Measurements from ENCODE around the gene ADCY10. TPM values are rescaled to one million over a fixed set of nuclear protein-coding genes. Genes with fewer than 3 reads are reported as not detected.
"Not testable (repeated sequence)": the region's sequence is repeated elsewhere in the genome, so short reads cannot be mapped to it uniquely, and the experiment has no call there.

The ADCY10 gene
- total RNA-seq, 1 experiment from 2014 or later = 0.20 TPM

GRCh38 chr1:167865804-167866308 lies 48.1 kb downstream of the ADCY10 start:
- not testable (repeated sequence) for H3K27me3 Mint-ChIP-seq (ENCODE audit: low read depth); H3K9ac ChIP-seq (ENCODE audit: extremely low read depth, insufficient read length, low read length); H4K20me1 ChIP-seq (ENCODE audit: control insufficient read depth, insufficient read depth, insufficient read length); H3K23me2 ChIP-seq (ENCODE audit: insufficient read length, low read depth, low read length, poor library complexity, severe bottlenecking); DNase-seq; H4K91ac ChIP-seq (ENCODE audit: insufficient read length, low read depth, low read length); H4K5ac ChIP-seq (ENCODE audit: insufficient read length, low read depth, low read length); H2AFZ ChIP-seq (ENCODE audit: low read length); H3K4me1 ChIP-seq (ENCODE audit: insufficient read depth, low read length); H3K79me2 ChIP-seq (ENCODE audit: insufficient read depth, low read length); H3K9me3 Mint-ChIP-seq; H3K79me1 ChIP-seq (ENCODE audit: insufficient read depth, low read depth, low read length, poor library complexity, severe bottlenecking); H4K8ac ChIP-seq (replicated peaks; ENCODE audit: insufficient read length, low read depth, low read length); H3K27ac ChIP-seq (ENCODE audit: insufficient read length, low read depth, low read length); H3K4me3 Mint-ChIP-seq; H3T11ph ChIP-seq (ENCODE audit: low read length); H2AK5ac ChIP-seq (ENCODE audit: insufficient read length, low read length); H3K18ac ChIP-seq (ENCODE audit: insufficient read length, low read depth, low read length); H3K23ac ChIP-seq (ENCODE audit: insufficient read length, low read depth, low read length); H2BK15ac ChIP-seq (ENCODE audit: low read depth, low read length); H3K27me3 ChIP-seq (ENCODE audit: insufficient read depth, low read length); H2BK5ac ChIP-seq (ENCODE audit: insufficient read length, low read length); H3K4ac ChIP-seq (ENCODE audit: low read depth, low read length); H2BK120ac ChIP-seq (ENCODE audit: low read depth, low read length, poor library complexity, severe bottlenecking); H3K4me2 ChIP-seq (ENCODE audit: insufficient read depth, insufficient read length, low read length); H2BK20ac ChIP-seq (ENCODE audit: low read depth, low read length, poor library complexity, severe bottlenecking); H3K9me3 ChIP-seq (ENCODE audit: control insufficient read depth, low read depth, low read length); H3K36me3 Mint-ChIP-seq (ENCODE audit: insufficient read depth in 1 of 3, low read depth in 3 of 3); H3K14ac ChIP-seq (ENCODE audit: insufficient read depth, low read length); H2BK12ac ChIP-seq (ENCODE audit: insufficient read length, low read depth, low read length); H3K56ac ChIP-seq (ENCODE audit: insufficient read length, low read depth, low read length)
- no CpG with 5 or more reads among the region's 10 CpGs for WGBS (ENCODE audit: extremely low coverage, insufficient read length, low lambda C conversion rate)
- Mint-ChIP-seq H3K27ac (0 out of 7 replicates have a peak overlapping the region, but pooled peaks of 1 of the 3 experiments have one; percentile 36), H3K4me1 (peaks cover 43 to 45% of the 10 kb centered on the region in 2 experiments)

GRCh38 chr1:167865193-167865592 lies 48.7 kb downstream of the ADCY10 start:
- not testable (repeated sequence) for H3K9ac ChIP-seq (ENCODE audit: extremely low read depth, insufficient read length, low read length); H3K4me2 ChIP-seq (ENCODE audit: insufficient read depth, insufficient read length, low read length); H4K8ac ChIP-seq (replicated peaks; ENCODE audit: insufficient read length, low read depth, low read length); H3K23ac ChIP-seq (ENCODE audit: insufficient read length, low read depth, low read length); DNase-seq; H3K27me3 ChIP-seq (ENCODE audit: insufficient read depth, low read length); H4K91ac ChIP-seq (ENCODE audit: insufficient read length, low read depth, low read length); H3K9me3 Mint-ChIP-seq; H3K23me2 ChIP-seq (ENCODE audit: insufficient read length, low read depth, low read length, poor library complexity, severe bottlenecking); H3K18ac ChIP-seq (ENCODE audit: insufficient read length, low read depth, low read length); H3K14ac ChIP-seq (ENCODE audit: insufficient read depth, low read length); H3T11ph ChIP-seq (ENCODE audit: low read length); H2AFZ ChIP-seq (ENCODE audit: low read length); H3K79me2 ChIP-seq (ENCODE audit: insufficient read depth, low read length); H3K27me3 Mint-ChIP-seq (ENCODE audit: low read depth); H2BK5ac ChIP-seq (ENCODE audit: insufficient read length, low read length); H2AK5ac ChIP-seq (ENCODE audit: insufficient read length, low read length); H3K27ac Mint-ChIP-seq; H3K4ac ChIP-seq (ENCODE audit: low read depth, low read length); H3K4me3 Mint-ChIP-seq; H2BK12ac ChIP-seq (ENCODE audit: insufficient read length, low read depth, low read length); H3K79me1 ChIP-seq (ENCODE audit: insufficient read depth, low read depth, low read length, poor library complexity, severe bottlenecking); H2BK20ac ChIP-seq (ENCODE audit: low read depth, low read length, poor library complexity, severe bottlenecking); H3K4me1 ChIP-seq (ENCODE audit: insufficient read depth, low read length); H3K27ac ChIP-seq (ENCODE audit: insufficient read length, low read depth, low read length); H2BK15ac ChIP-seq (ENCODE audit: low read depth, low read length); H2BK120ac ChIP-seq (ENCODE audit: low read depth, low read length, poor library complexity, severe bottlenecking); H3K56ac ChIP-seq (ENCODE audit: insufficient read length, low read depth, low read length); H3K9me3 ChIP-seq (ENCODE audit: control insufficient read depth, low read depth, low read length); H4K5ac ChIP-seq (ENCODE audit: insufficient read length, low read depth, low read length); H4K20me1 ChIP-seq (ENCODE audit: control insufficient read depth, insufficient read depth, insufficient read length)
- H3K4me1 Mint-ChIP-seq = peaks cover 41% of the 10 kb centered on the region in 2 experiments
- H3K36me3 Mint-ChIP-seq (ENCODE audit: insufficient read depth in 1 of 3, low read depth in 3 of 3) = peaks cover 0 to 14% (median 6%) of the 10 kb centered on the region in 3 experiments; a peak in 5 of 7 replicates

All from H9 (cell line).